ENCODE data around the gene CENPC.

DNA sequence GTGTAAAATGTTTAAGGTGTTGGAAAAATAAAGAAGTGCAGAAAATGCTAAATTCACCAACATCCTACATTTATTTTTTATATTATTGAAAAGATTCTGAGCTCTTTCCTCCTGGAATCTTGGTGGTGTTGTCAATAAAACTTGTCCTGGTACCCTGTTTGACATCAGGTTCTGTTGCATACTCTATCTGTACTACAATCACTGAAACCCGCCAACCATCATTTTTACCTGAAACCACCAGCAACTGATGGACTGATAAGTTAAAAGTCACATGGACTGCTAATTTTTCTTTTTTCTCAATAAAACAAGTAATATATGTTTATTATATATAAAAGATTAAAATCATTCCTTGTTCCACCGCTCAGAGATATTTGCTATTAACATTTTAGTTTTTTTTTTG is 36.6 kb upstream of the CENPC start:
- TF ChIP-seq, protein P1, sequence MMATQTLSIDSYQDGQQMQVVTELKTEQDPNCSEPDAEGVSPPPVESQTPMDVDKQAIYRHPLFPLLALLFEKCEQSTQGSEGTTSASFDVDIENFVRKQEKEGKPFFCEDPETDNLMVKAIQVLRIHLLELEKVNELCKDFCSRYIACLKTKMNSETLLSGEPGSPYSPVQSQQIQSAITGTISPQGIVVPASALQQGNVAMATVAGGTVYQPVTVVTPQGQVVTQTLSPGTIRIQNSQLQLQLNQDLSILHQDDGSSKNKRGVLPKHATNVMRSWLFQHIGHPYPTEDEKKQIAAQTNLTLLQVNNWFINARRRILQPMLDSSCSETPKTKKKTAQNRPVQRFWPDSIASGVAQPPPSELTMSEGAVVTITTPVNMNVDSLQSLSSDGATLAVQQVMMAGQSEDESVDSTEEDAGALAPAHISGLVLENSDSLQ (IDR thresholded peaks at IDR 0.05), result no peak
- TF ChIP-seq NFRKB (IDR thresholded peaks at IDR 0.05), result no peak

Data from HEK293T (cell line).